DOHH2 (cell line): Measurements from ENCODE around the gene MBD6.
A peak's percentile ranks its signal among the peaks of the same experiment; 100 is the strongest.

Experiments used
- H3F3A ChIP-seq: fragments of 200-600 bp; sonication (generic), shearing (Covaris generic); 2 replicates; pipeline ENCODE4 v1.6.0; 2016; ENCODE audit warnings: antibody characterized with exemption, mild to moderate bottlenecking; ENCODE audit not compliant: control insufficient read depth, insufficient read depth
- H3K27ac ChIP-seq: fragments of 200-600 bp; sonication (generic); 2 replicates; pipeline ENCODE4 v1.5.1; 2014; ENCODE audit warnings: low read depth, mild to moderate bottlenecking, low read length, moderate library complexity
- H3K27me3 ChIP-seq: fragments of 200-600 bp; sonication (generic); 2 replicates; pipeline ENCODE4 v1.6.1; 2014; ENCODE audit warnings: mild to moderate bottlenecking, low read length, mixed read lengths; ENCODE audit not compliant: control insufficient read depth
- H3K36me3 ChIP-seq: fragments of 200-600 bp; sonication (generic); 2 replicates; pipeline ENCODE4 v1.6.1; 2014; ENCODE audit warnings: mild to moderate bottlenecking, low read length, moderate library complexity, mixed read lengths; ENCODE audit not compliant: control insufficient read depth
- H3K4me1 ChIP-seq: fragments of 200-600 bp; sonication (generic); 2 replicates; pipeline ENCODE4 v1.6.1; 2014; ENCODE audit warnings: mild to moderate bottlenecking, low read length, mixed read lengths; ENCODE audit not compliant: control insufficient read depth
- H3K4me2 ChIP-seq: fragments of 200-600 bp; sonication (generic); 2 replicates; pipeline ENCODE4 v1.6.0; 2014; ENCODE audit warnings: mild to moderate bottlenecking, low read length, moderate library complexity
- H3K4me3 ChIP-seq: fragments of 200-600 bp; sonication (generic); 2 replicates; pipeline ENCODE4 v1.5.1; 2014; ENCODE audit warnings: mild to moderate bottlenecking, low read length, mixed read lengths
- H3K79me2 ChIP-seq: fragments of 200-600 bp; sonication (generic); 2 replicates; pipeline ENCODE4 v1.6.1; 2014; ENCODE audit warnings: mild to moderate bottlenecking, low read length, mixed read lengths; ENCODE audit not compliant: control insufficient read depth
- H3K9me2 ChIP-seq: fragments of 200-600 bp; sonication (generic); replicated peaks from 2 replicates; pipeline ENCODE4 v1.6.1; 2014; ENCODE audit warnings: mild to moderate bottlenecking, low read length, mixed read lengths; ENCODE audit not compliant: control insufficient read depth
- H3K9me3 ChIP-seq: fragments of 200-600 bp; sonication (generic); 2 replicates; pipeline ENCODE4 v1.6.1; 2014; ENCODE audit warnings: antibody characterized with exemption, low read length, mixed read lengths; ENCODE audit not compliant: control insufficient read depth, insufficient read depth
- H4K20me1 ChIP-seq: fragments of 200-600 bp; sonication (generic); 2 replicates; pipeline ENCODE4 v1.6.0; 2014; ENCODE audit warnings: low read depth, mild to moderate bottlenecking, antibody characterized with exemption, low read length, moderate library complexity; ENCODE audit not compliant: control insufficient read depth, insufficient read depth
- CTCF ChIP-seq: fragments of 200-600 bp; sonication (generic); IDR thresholded peaks from one replicate; pipeline ENCODE4 v1.5.1; 2014; ENCODE audit warnings: antibody characterized with exemption, mild to moderate bottlenecking, low read depth, low read length; ENCODE audit not compliant: poor library complexity, severe bottlenecking
- EZH2phosphoT487 ChIP-seq: fragments of 200-600 bp; sonication (generic); IDR thresholded peaks from 2 replicates; pipeline ENCODE4 v1.6.1; 2017; ENCODE audit warnings: borderline replicate concordance, mild to moderate bottlenecking, antibody characterized with exemption, low read length, moderate library complexity, mixed read lengths

Gene MBD6

DNA sequence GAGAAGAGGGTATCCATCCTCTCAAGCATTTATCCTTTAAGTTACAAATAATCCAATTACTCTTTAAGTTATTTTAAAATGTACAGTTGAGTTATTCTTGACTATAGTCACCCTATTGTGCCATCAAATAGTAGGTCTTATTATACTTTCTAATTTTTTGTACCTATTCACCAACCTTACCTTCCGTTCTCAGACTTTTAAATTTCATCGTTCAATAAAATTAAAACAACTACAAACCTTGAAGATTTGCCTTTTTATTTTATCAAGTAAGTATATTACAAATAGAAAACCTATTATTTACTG is 25.3 kb downstream of the MBD6 start:
- Histone ChIP-seq H3K27ac (no peak overlapping the region), H3K79me2 (peaks cover 31% of the 10 kb centered on the region), H3K36me3 (peaks cover 17% of the 10 kb centered on the region), H3K9me3 (no peaks in the 10 kb centered on the region), H4K20me1 (no peaks in the 10 kb centered on the region), H3K4me1 (peaks cover 35% of the 10 kb centered on the region), H3K4me2 (peak overlapping the region; percentile 90), H3F3A (peaks cover 9% of the 10 kb centered on the region), H3K9me2 (no peaks in the 10 kb centered on the region), H3K4me3 (no peak overlapping the region), H3K27me3 (peaks cover 8% of the 10 kb centered on the region; the same call in 1 of the 2 replicates)
- TF ChIP-seq EZH2phosphoT487: no peak
- TF ChIP-seq CTCF: no peak

DNA sequence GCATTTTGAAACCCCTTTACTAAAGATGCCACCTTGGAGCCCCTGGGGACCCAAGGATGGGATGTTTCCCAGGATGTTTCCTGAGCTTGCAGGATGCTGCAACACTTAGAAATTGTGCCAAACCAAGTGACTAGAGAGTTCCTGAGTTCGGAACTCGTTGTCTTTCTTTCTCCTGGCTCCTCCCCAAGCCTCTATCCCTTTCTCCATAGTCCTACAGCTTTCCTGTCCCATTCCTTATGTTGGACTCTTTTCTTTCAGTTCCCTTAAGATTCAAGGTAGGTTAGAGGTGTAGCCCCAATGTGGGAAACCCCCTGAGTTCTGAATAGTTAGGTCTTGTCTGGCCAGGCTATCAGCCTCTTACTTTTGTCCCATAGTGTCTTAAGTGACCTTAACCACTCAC is 25.9 kb downstream of the MBD6 start:
- peaks cover 14% of the 10 kb centered on the region; the same call in 1 of the 2 replicates for H3K27me3 ChIP-seq
- no peak overlapping the region for H3K4me2 ChIP-seq
- TF ChIP-seq EZH2phosphoT487: no peak
- no peak for TF ChIP-seq CTCF

GRCh38 chr12:57549203-57549908 is 26.7 kb downstream of the MBD6 start:
- Histone ChIP-seq H3K9me3 (no peaks in the 10 kb centered on the region), H3K4me2 (peak overlapping the region; percentile 64), H3K9me2 (no peaks in the 10 kb centered on the region), H3F3A (peaks cover 5% of the 10 kb centered on the region), H3K27ac (no peak overlapping the region), H3K79me2 (peaks cover 24% of the 10 kb centered on the region), H3K27me3 (peaks cover 20% of the 10 kb centered on the region), H4K20me1 (no peaks in the 10 kb centered on the region), H3K4me3 (peak overlapping the region; percentile 57), H3K36me3 (peaks cover 14% of the 10 kb centered on the region), H3K4me1 (peaks cover 35% of the 10 kb centered on the region)
- TF ChIP-seq CTCF (no peak), EZH2phosphoT487 (no peak)

More for the DNA sequence above, 25.9 kb downstream of the MBD6 start:
- Histone ChIP-seq H3K27ac (no peak overlapping the region), H3K79me2 (peaks cover 30% of the 10 kb centered on the region), H3K4me3 (no peak overlapping the region), H3K9me3 (no peaks in the 10 kb centered on the region), H3F3A (peaks cover 9% of the 10 kb centered on the region), H3K36me3 (peaks cover 17% of the 10 kb centered on the region), H3K4me1 (peaks cover 35% of the 10 kb centered on the region), H3K9me2 (no peaks in the 10 kb centered on the region), H4K20me1 (no peaks in the 10 kb centered on the region)
